HFFc6 (cell line): ENCODE measurements around the gene SSPN. TPM values are rescaled to one million over a fixed set of nuclear protein-coding genes. Genes with fewer than 3 reads are reported as not detected.

ENCODE experiments used
- DNase-seq: peaks from one replicate; pipeline ENCODE4 v3.0.0-alpha.2; 2018
- H3K27ac Mint-ChIP-seq: 2 replicates; pipeline ENCODE4 v1.8.0; 2020; ENCODE audit warnings: mild to moderate bottlenecking, mixed read lengths
- H3K27me3 Mint-ChIP-seq: 2 replicates; pipeline ENCODE4 v1.8.0; 2021; ENCODE audit warnings: mild to moderate bottlenecking, moderate library complexity, mixed read lengths; ENCODE audit not compliant: insufficient read depth
- H3K36me3 Mint-ChIP-seq: 2 replicates; pipeline ENCODE4 v1.8.0; 2021; ENCODE audit warnings: low read depth, mixed read lengths
- H3K4me1 Mint-ChIP-seq: 2 replicates; pipeline ENCODE4 v1.8.0; 2020; ENCODE audit warnings: low read depth, mixed read lengths
- H3K4me3 Mint-ChIP-seq: 2 replicates; pipeline ENCODE4 v1.8.0; 2020; ENCODE audit warnings: mild to moderate bottlenecking, moderate library complexity, mixed read lengths
- H3K9me3 Mint-ChIP-seq: 2 replicates; pipeline ENCODE4 v1.8.0; 2020; ENCODE audit warnings: mild to moderate bottlenecking, mixed read lengths
- CTCF ChIP-seq: fragments of 200-600 bp; sonication (generic); IDR thresholded peaks from 2 replicates; pipeline ENCODE4 v1.5.0; 2021; ENCODE audit warnings: antibody characterized with exemption, mild to moderate bottlenecking
- total RNA-seq, 6 experiments: library from RNA; stranded (reverse); fragmentation: NEBNext Ultra II Directional; extraction: Animal tissue kit (Norgen Biotek cat#: 25700); gene quantifications; 2 replicates in 1 of 6; 3 replicates in 5 of 6; pipeline ENCODE4 v1.2.3, GENCODE V29; 2021

Gene SSPN
- total RNA-seq, 6 experiments from 2014 or later: 10.6 to 17.5 (median 15.4) TPM

DNA sequence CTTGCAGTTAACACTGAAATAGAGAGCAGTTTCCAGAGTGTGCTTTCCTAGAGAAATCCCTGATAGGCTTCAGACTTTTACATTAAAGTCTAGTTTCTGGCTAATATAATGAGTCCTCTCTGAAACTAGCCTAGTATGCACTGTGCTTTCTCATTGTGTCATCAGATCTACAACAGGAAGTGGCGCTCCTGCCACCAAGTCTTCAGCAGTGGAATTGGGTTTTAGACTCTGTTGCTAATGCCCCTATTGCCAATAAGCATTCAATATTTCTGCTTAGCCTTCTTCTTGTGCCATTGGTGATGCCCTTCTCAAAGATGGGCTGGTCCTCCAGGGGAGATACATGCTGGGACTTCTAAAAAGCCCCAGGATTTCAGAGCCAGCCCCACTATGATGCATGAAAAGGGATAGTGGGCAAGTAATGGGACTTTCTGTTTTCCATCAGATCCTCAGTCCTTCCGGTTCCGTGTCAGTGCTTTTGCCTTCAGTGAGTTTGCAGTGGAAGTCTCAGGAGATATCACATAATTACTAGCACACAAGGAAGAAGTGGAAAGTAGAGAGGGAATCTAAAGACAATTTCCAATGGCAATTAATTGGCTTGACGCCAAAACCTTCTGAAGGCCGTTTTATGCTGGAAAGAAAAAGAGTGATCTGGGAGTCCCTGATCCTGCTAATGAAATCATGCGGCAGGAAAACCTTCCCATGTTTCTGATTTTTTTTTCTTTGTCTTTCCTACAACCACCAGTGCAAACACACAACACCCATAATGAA is 50.0 kb downstream of the SSPN start:
- Mint-ChIP-seq H3K27me3 (peaks cover 11% of the 10 kb centered on the region), H3K4me1 (peaks cover under 1% of the 10 kb centered on the region; the same call in 1 of the 2 replicates), H3K27ac (no peak overlapping the region), H3K9me3 (peaks cover 7% of the 10 kb centered on the region; the same call in 1 of the 2 replicates), H3K4me3 (no peak overlapping the region), H3K36me3 (no peaks in the 10 kb centered on the region)
- no peak for TF ChIP-seq CTCF
- no peak for DNase-seq

GRCh38 chr12:26246483-26247164 is 51.3 kb downstream of the SSPN start:
- Mint-ChIP-seq H3K27ac (no peak overlapping the region), H3K4me1 (0 out of 2 replicates have a peak, but pooled peaks cover 2% of the 10 kb centered on the region), H3K4me3 (no peak overlapping the region), H3K27me3 (peaks cover 9% of the 10 kb centered on the region), H3K36me3 (no peaks in the 10 kb centered on the region), H3K9me3 (peaks cover 7% of the 10 kb centered on the region; the same call in 1 of the 2 replicates)
- TF ChIP-seq CTCF: no peak
- no peak for DNase-seq

DNA sequence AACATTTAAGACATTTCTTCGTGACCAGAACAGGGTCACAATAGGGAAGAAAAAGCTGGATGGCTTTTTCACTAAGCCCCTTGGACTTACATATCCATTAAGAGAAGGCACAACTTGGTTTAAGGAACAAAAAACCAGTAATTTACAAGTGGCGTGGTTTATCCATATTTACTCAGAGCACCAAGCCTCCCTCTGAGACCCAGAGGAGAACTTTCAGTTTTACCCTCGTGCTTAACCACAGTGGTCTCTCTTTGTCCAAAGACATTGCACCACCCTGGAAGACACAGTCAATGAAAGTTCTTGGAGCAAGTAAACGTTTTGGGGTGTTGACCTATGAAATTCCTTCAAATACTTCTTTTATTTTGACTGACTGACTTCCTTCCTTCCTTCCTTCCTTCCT is 52.5 kb downstream of the SSPN start:
- TF ChIP-seq CTCF: no peak
- Mint-ChIP-seq H3K27ac (no peak overlapping the region), H3K4me3 (no peak overlapping the region), H3K9me3 (peaks cover 7% of the 10 kb centered on the region; the same call in 1 of the 2 replicates), H3K27me3 (peaks cover 9% of the 10 kb centered on the region; the same call in 1 of the 2 replicates), H3K4me1 (peaks cover 5% of the 10 kb centered on the region), H3K36me3 (no peaks in the 10 kb centered on the region)
- no peak for DNase-seq

DNA sequence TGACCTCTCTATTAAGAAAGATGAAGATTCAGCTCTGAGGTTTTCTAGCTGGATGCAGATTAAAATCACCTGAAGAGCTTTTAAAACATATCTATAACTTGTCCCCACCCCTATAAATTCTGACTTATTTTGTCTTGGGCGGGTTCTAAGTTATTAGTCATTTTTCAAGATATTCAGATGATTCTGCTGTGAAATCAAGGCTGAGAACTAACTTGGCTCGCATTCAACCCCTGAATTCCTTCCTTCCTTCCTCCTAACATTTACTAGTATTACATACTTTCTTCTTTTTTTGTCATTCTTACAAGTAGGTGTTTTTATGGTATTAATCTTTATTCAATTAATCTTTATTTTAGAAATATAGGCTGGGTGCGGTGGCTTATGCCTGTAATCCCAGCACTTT is 55.4 kb downstream of the SSPN start:
- peaks cover 7% of the 10 kb centered on the region; the same call in 1 of the 2 replicates for H3K27me3 Mint-ChIP-seq
- no peak overlapping the region for H3K27ac Mint-ChIP-seq
- DNase-seq: no peak
- no peaks in the 10 kb centered on the region for H3K36me3 Mint-ChIP-seq
- peaks cover 10% of the 10 kb centered on the region for H3K4me1 Mint-ChIP-seq
- H3K4me3 Mint-ChIP-seq: no peak overlapping the region
- TF ChIP-seq CTCF: no peak
- peaks cover 7% of the 10 kb centered on the region; the same call in 1 of the 2 replicates for H3K9me3 Mint-ChIP-seq

GRCh38 chr12:26251600-26251999 is 56.2 kb downstream of the SSPN start:
- no peak overlapping the region for H3K4me3 Mint-ChIP-seq
- H3K36me3 Mint-ChIP-seq: no peaks in the 10 kb centered on the region
- peaks cover 5% of the 10 kb centered on the region; the same call in 1 of the 2 replicates for H3K27me3 Mint-ChIP-seq
- peaks cover 9% of the 10 kb centered on the region; the same call in 1 of the 2 replicates for H3K9me3 Mint-ChIP-seq
- peaks cover 10% of the 10 kb centered on the region for H3K4me1 Mint-ChIP-seq
- H3K27ac Mint-ChIP-seq: no peak overlapping the region
- TF ChIP-seq CTCF: no peak
- DNase-seq: no peak
